Ovary (tissue), 3 donors: ENCODE data around the gene PNPLA6.

Source experiments
- CTCF ChIP-seq, 3 donors: fragments of 450-650 bp in 2 of 3; fragments of 200-600 bp in 1 of 3; IDR thresholded peaks; one replicate each; pipeline versions ENCODE4 v1.5.1 to v1.8.0; 2016 to 2022; ENCODE audit warnings: antibody characterized with exemption in 3 of 3, mild to moderate bottlenecking in 1 of 3
- POLR2A ChIP-seq: fragments of 450-650 bp; IDR thresholded peaks from one replicate; pipeline ENCODE4 v1.6.1; 2017; ENCODE audit warnings: antibody characterized with exemption, mild to moderate bottlenecking, moderate library complexity
- donor health status: DM: no; HTN: no; CAD: no.

DNA sequence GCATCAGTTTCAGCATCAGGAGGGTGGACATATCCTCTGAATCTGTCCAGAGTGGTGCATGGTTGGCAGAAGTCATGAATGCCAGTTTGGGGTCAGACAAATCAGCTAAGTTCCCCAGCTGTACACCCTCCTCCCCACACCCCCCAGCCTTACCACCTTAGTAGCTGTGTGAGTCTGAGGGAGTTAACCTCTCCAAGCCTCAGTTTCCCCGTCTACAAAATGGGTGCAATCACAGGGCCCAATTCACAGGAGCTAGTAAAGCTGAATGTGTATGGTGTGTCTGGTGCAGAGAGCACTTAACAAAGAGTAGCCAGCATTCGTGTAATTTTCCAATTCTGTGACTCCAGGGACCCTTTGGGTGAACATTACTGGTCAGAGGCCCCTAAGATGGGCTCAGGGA, 33.0 kb upstream of the PNPLA6 start:
- TF ChIP-seq CTCF (IDR thresholded peaks at IDR 0.05) (no peak), POLR2A (no peak)
